ENCODE results near the gene EGLN3.
"Not testable (repeated sequence)": the region's sequence is repeated elsewhere in the genome, so short reads cannot be mapped to it uniquely, and the experiment has no call there.

EGLN3 gene

DNA sequence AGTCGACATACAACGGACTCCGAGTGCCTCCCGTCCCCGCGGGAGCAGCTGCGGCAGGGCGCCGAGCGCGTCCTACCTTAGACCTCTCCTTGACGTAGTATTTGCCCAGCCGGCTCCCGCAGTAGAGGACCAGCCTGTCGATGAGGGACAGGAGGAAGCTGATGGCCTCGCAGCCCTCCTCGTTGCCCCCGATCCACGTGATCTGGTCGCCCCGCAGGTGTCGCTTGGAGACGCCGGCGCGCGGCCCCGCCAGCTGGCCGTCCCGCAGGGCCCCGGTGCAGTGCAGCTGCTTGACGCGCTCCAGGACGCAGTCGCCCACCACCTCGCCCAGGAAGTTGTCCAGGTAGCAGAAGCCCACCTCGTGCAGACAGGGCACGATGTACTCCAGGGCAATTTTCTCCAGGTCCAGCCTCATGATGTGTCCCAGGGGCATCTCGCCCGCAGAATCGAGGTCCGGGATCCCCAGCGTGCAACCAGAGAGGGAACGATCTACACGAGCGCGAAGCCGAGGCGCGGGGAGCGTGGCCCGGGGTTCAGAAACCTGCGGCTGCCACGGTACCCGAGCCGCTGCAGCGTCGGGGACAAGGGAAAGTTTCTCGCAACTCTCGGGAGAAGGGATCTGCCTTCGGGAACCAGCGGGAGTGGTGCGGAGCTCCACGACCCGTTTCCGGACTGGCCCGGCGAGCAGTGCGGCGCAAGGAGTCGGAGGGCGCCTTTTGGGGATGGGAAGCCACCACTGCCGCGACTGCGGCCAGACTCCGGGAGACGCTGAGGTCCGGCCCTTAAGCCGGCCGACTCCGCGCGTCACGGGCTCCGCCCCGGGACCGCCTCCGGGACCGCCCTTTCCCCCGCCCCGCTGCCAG is at the start of gene EGLN3:
TSS of gene EGLN3 (minus strand) at position 755 of the 863 bp plus-strand sequence. CDS start at position 433, 322 bp downstream.
- peak; percentile 51 for DNase-seq

DNA sequence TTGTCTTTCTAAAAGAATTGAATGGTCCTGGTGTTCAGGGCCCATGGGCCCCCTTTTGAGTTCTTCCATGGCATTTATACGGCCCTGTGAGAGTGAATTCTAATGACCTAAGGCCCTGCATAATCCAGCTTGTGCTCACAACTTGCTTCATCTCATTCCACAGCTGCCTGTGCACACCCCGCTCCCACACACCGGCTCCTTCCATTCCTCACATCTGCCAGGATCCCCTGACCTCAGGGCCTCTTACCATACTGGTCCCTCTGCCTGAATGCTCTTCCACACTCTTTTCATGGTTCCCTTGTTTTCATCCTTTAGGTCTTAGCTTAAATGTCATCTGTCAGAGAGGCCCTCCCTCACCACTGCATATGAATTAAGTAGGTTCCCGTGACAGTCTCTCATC is 49.5 kb upstream of the EGLN3 start:
- no peak for DNase-seq

- DNase-seq = no peak
Measured at GRCh38 chr14:33999771-34000291, 49.0 kb upstream of the EGLN3 start.

DNA sequence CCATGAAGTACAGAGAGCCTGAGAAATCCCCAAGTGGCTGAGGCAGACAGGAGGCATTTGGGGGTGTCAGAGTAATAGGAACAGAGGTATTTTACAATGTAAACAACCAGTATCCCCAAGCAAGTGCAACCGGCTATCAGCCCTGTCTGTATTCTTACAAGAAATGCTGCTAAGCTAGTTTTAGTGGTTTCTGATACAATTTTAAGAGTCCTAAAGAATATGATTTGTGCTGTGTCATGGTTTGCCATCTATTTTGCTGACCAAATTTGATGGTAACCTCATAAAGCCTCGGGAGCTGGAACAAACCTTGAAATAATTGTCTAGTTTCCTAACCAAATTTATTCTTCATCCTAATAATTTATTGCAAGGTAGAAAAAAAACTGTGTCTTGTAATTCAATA is 46.7 kb upstream of the EGLN3 start:
- no peak for DNase-seq

GRCh38 chr14:33996462-33996861 is 45.6 kb upstream of the EGLN3 start:
- no peak for DNase-seq

DNA sequence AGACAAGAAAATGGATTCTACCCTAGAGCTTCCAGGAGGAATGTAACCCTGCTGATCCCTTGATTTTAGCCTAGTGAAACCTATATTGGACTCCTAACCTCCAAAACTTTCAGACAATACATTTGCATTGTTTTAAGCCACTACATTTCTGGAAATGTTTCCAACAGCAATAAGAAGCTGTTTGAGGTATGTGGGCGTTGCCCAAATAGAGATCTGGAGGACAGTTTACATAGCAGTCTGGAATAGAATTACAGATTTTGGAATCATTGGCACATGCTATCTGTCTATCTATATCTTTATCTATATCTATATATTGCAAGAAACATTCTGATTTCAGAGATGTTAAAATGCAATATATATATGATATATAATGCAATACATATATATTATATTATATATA is 42.4 kb upstream of the EGLN3 start:
- no peak for DNase-seq

DNA sequence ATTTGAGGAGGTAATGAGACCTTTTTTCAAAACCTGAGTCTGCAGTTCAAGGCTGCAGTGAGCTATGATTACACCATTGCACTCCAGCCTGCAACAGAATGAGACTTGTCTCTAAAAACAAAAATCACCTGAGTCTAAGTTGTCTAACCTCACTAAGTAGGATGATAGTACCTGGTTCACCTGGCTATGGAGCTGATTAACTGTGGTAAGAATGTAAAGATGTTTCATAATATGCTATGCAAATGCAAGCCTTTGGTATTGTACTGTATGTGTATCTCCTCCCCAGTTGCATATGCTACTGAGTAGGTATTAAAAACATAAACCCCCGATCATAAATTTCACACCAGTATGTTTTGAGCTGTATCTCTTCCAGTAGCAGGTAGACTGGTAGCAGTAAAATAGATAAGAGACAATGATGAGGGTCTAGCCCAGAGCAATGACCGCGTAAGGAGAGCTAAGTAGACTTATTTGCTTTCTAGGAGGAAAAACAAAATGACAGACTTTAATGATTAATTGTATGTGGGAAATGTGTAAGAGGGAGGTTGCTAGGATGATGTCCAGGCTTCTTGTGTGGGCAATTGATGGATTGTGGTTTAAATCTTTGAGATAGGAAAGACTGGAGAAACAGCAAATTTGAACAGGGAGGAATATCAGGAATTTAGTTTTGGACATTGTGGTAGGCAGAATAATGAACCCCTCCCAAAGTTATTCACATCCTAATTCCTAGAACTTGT is 41.6 kb upstream of the EGLN3 start:
- DNase-seq = no peak

- DNase-seq = no peak
Measured at GRCh38 chr14:33990790-33991189, 39.9 kb upstream of the EGLN3 start.

GRCh38 chr14:33987565-33988080 is 36.7 kb upstream of the EGLN3 start:
- no peak for DNase-seq

GRCh38 chr14:33986804-33987203 is 35.9 kb upstream of the EGLN3 start:
- no peak for DNase-seq

GRCh38 chr14:33985242-33985641 is 34.4 kb upstream of the EGLN3 start:
- DNase-seq = no peak

- DNase-seq = no peak
Measured at GRCh38 chr14:33979613-33980276, 28.9 kb upstream of the EGLN3 start.

DNA sequence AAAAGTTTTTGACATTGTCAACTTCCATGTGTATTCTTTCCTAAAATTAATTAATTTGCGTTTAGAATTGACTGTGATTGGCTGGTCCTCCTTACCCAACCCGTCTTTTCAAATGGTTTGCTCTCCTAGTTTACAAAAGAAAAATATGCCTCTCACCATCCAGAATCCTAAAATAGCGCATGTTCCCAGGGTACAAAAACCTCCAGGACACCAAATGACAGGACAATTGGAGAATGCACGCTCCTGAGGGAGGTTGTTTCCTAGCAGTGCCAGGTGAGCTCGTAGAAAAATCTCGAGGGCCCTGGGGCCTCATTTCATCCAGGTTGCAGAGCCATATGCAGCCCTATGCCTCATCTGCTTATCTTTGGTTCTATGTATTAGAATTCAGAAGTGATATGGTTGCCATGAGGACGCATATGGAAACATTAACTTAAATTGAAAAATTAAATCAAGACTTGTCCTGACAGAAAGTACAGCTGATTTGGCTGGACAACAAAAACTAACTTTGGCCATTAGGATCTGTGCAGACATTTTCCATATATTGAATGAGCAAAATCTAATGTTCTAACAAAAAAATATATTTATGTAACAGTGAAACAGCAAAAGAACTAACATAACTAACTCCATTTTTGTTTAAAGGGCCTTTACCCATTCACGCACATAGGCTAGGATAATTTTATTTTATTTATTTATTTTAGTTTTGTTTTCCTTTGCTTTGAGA is 28.2 kb upstream of the EGLN3 start:
- DNase-seq = no peak

- DNase-seq = no peak
Measured at GRCh38 chr14:33972583-33973081, 21.8 kb upstream of the EGLN3 start.

DNA sequence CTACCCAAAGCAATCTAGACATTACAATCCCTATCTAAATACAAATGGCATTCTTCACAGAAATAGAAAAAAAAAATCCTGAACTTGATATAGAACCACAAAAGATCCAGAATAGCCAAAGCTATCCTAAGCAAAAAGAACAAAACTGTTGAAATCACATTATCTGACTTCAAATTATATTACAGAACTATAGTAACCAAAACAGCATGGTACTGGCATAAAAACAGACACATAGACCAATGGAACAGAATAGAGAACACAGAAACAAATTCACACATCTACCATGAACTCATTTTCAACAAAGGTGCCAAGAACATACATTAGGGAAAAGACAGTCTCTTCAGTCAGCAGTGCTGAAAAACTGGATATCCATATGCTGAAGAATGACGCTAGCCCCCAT is 19.0 kb upstream of the EGLN3 start:
- not testable (repeated sequence) for DNase-seq

GRCh38 chr14:33968722-33969121 is 17.8 kb upstream of the EGLN3 start:
- DNase-seq = no peak

GRCh38 chr14:33967138-33967537 is 16.3 kb upstream of the EGLN3 start:
- no peak for DNase-seq

DNA sequence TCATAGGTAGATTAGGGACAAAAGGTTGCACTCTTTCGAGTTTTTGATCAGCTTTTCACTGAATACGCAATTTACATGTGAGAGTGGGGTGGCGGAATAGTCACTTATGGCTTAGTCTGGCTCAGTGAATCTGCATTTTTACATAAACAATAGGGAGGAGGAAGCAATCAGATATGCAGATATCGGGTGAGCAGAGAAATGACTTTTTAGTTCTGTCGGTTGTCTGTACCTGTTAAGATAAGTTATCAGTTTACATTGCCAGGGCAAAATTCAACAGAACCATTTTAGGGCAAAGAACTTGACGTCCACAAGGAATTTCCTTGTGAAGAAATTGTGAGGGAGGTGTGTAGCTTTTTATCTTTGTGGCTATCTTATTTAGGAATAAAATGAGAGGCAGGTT is 15.4 kb upstream of the EGLN3 start:
- DNase-seq = no peak

GRCh38 chr14:33964599-33965317 is 13.9 kb upstream of the EGLN3 start:
- DNase-seq = no peak

DNA sequence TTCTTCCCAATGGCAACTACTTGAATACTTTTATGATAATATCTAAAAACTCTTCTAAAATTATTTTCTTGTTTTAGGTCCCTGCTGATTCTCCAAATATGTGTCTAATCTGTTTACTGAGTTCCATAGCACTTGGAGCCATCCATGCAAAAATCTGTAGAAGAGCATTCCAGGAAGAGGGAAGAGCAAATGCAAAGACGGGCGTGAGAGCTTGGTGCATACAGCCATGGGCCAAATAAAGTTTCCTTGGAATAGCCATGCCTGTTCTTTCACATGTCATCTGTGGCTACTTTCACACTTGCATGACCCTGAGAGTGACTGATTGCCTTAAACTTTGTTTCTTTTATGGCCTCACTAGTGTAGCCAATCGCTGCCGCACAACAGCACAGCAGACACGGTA is 13.0 kb upstream of the EGLN3 start:
- DNase-seq = no peak

GRCh38 chr14:33962466-33962865 is 11.6 kb upstream of the EGLN3 start:
- DNase-seq = not testable (repeated sequence)

- DNase-seq = no peak
Measured at GRCh38 chr14:33962016-33962415, 11.1 kb upstream of the EGLN3 start.

Data from activated naive CD4-positive, alpha-beta T cell treated with anti-CD3 and anti-CD28 coated beads, Interleukin-2, amount 50 U/mL, for 16 hours (primary cell).